B cell (primary cell): ENCODE data around the gene DPP10. TPM values are rescaled to one million over a fixed set of nuclear protein-coding genes. Genes with fewer than 3 reads are reported as not detected.

Experiments
- ATAC-seq: fragments of 200-7000 bp; cut with Tn5 transposase; one replicate; pipeline ENCODE4 v1.10.0; 2021; ENCODE audit warnings: low read depth, mild to moderate bottlenecking, moderate number of reproducible peaks, moderate library complexity
- CTCF ChIA-PET: fragments of 350-600 bp; sonication (Branson Sonifier 250); formaldehyde crosslinking; loops from one replicate; lab custom pipeline; 2021; ENCODE audit warnings: antibody characterized with exemption, inconsistent platforms; lab: Charles Lee
- POLR2A ChIA-PET: fragments of 350-600 bp; sonication (Branson Sonifier 250); formaldehyde crosslinking; loops from one replicate; lab custom pipeline; 2021; ENCODE audit warnings: antibody characterized with exemption; lab: Charles Lee
- DNase-seq: peaks from one replicate; pipeline ENCODE4 v3.0.0; 2013
- H2AFZ ChIP-seq: 2 replicates; pipeline ENCODE4 v1.6.1; 2012; ENCODE audit warnings: mild to moderate bottlenecking, low read depth, low read length; ENCODE audit not compliant: insufficient read depth, poor library complexity, severe bottlenecking
- H3K27ac ChIP-seq, 2 donors: 1 replicate in 1 of 2; 2 replicates in 1 of 2; pipeline ENCODE4 v1.5.1; 2012 to 2013; ENCODE audit warnings: low read length in 2 of 2, mild to moderate bottlenecking in 2 of 2, moderate library complexity in 1 of 2
- H3K27me3 ChIP-seq, 4 experiments: fragments of 200-600 bp in 1 of 4; sonication (generic) in 1 of 4; replicated peaks in 1 of 4; 1 replicate in 2 of 4; 2 replicates in 2 of 4; pipeline versions ENCODE4 v1.6.1 to v1.7.0; 2013 to 2016; ENCODE audit warnings: low read length in 3 of 4, mild to moderate bottlenecking in 2 of 4, mixed read lengths in 1 of 4, moderate library complexity in 1 of 4; ENCODE audit not compliant: insufficient read depth in 4 of 4, control insufficient read depth in 3 of 4; ENCODE audit errors: control extremely low read depth in 1 of 4
- H3K36me3 ChIP-seq, 2 experiments: replicated peaks in 1 of 2; 1 replicate in 1 of 2; 2 replicates in 1 of 2; pipeline versions ENCODE4 v1.6.1 to v1.7.1; 2013; ENCODE audit warnings: low read length in 1 of 2; ENCODE audit not compliant: insufficient read depth in 2 of 2, control insufficient read depth in 1 of 2; ENCODE audit errors: control extremely low read depth in 1 of 2, extremely low read depth in 1 of 2
- H3K4me1 ChIP-seq, 2 donors: fragments of 200-600 bp in 1 of 2; sonication (generic) in 1 of 2; 1 replicate in 1 of 2; 2 replicates in 1 of 2; pipeline versions ENCODE4 v1.5.1 to v1.6.1; 2013 to 2017; ENCODE audit warnings: low read length in 2 of 2; ENCODE audit not compliant: control insufficient read depth in 2 of 2, insufficient read depth in 2 of 2
- H3K4me2 ChIP-seq: replicated peaks from 2 replicates; pipeline ENCODE3; 2012; ENCODE audit warnings: mild to moderate bottlenecking, low read depth, low read length; ENCODE audit not compliant: poor library complexity, severe bottlenecking
- H3K4me3 ChIP-seq, 5 experiments: fragments of 200-600 bp in 1 of 5; sonication (generic) in 1 of 5; 1 replicate in 3 of 5; 2 replicates in 2 of 5; pipeline versions ENCODE4 v1.5.1 to v1.7.0; 2011 to 2016; ENCODE audit warnings: low read length in 4 of 5, mild to moderate bottlenecking in 4 of 5, low read depth in 2 of 5, control low read depth in 1 of 5, moderate library complexity in 1 of 5; ENCODE audit not compliant: insufficient read depth in 1 of 5; ENCODE audit errors: control extremely low read depth in 1 of 5, extremely low read depth in 1 of 5
- H3K79me2 ChIP-seq: fragments of 200-600 bp; sonication (generic); one replicate; pipeline ENCODE4 v1.6.0; 2016; ENCODE audit warnings: low read length; ENCODE audit not compliant: control insufficient read depth, insufficient read depth
- H3K9ac ChIP-seq: fragments of 200-600 bp; sonication (generic); 2 replicates; pipeline ENCODE4 v1.6.1; 2017; ENCODE audit warnings: mild to moderate bottlenecking, low read length, moderate library complexity
- H3K9me3 ChIP-seq, 3 donors: one replicate each; pipeline versions ENCODE4 v1.6.1 to v1.7.1; 2013; ENCODE audit warnings: low read length in 2 of 3; ENCODE audit not compliant: control insufficient read depth in 2 of 3, insufficient read depth in 1 of 3; ENCODE audit errors: control extremely low read depth in 1 of 3
- H4K20me1 ChIP-seq: 2 replicates; pipeline ENCODE4 v1.6.0; 2012; ENCODE audit warnings: mild to moderate bottlenecking, low read length; ENCODE audit not compliant: insufficient read depth, control insufficient read depth, poor library complexity, severe bottlenecking
- H3K27ac Mint-ChIP-seq: one replicate; pipeline ENCODE4 v1.8.0; 2021; ENCODE audit warnings: mixed read lengths
- H3K27me3 Mint-ChIP-seq: one replicate; pipeline ENCODE4 v1.8.0; 2021; ENCODE audit warnings: mixed read lengths
- H3K4me1 Mint-ChIP-seq: one replicate; pipeline ENCODE4 v1.8.0; 2021; ENCODE audit warnings: mixed read lengths
- H3K4me3 Mint-ChIP-seq: one replicate; pipeline ENCODE4 v1.8.0; 2021; ENCODE audit warnings: mixed read lengths
- H3K9me3 Mint-ChIP-seq: one replicate; pipeline ENCODE4 v1.8.0; 2022; ENCODE audit warnings: mixed read lengths; ENCODE audit not compliant: insufficient read depth
- EZH2 ChIP-seq: IDR thresholded peaks from 2 replicates; pipeline ENCODE4 v1.6.1; 2012; ENCODE audit warnings: borderline replicate concordance, low read depth, mild to moderate bottlenecking, moderate library complexity, low read length; ENCODE audit not compliant: insufficient read depth, poor library complexity, severe bottlenecking
- WGBS: methylation state at CpG from one replicate; pipeline ENCODE4 v1.1.5; 2013; ENCODE audit warnings: missing lambda C conversion rate; ENCODE audit not compliant: insufficient coverage; 5-methylcytosine and 5-hydroxymethylcytosine counted together
- intact Hi-C: fragments of 100-400 bp; cut with micrococcal nuclease; formaldehyde crosslinking; loops from one replicate; pipeline ENCODE4 v1.10.0; 2022
- polyA plus RNA-seq: library from polyadenylated mRNA; depleted of rRNA; stranded (reverse); fragments of >200 nt; gene quantifications from 2 replicates; pipeline ENCODE4 v1.2.3, GENCODE V29; 2012
- total RNA-seq, 2 donors: library from RNA; stranded (reverse); fragments of 120-200 nt in 1 of 2; gene quantifications; 1 replicate in 1 of 2; 2 replicates in 1 of 2; pipeline versions ENCODE4 v1.2.3 to v1.2.4, GENCODE V29; 2013 to 2022
- TF ChIP-seq, protein P1 (sequence below): fragments of 200-600 bp; IDR thresholded peaks from one replicate; pipeline ENCODE4 v1.8.0; 2022; ENCODE audit warnings: antibody characterized with exemption, mild to moderate bottlenecking

Gene DPP10
- total and polyA plus RNA-seq, 2 donors (not counting 1 experiment from before 2014, with no cell fraction given), result not detected

DNA sequence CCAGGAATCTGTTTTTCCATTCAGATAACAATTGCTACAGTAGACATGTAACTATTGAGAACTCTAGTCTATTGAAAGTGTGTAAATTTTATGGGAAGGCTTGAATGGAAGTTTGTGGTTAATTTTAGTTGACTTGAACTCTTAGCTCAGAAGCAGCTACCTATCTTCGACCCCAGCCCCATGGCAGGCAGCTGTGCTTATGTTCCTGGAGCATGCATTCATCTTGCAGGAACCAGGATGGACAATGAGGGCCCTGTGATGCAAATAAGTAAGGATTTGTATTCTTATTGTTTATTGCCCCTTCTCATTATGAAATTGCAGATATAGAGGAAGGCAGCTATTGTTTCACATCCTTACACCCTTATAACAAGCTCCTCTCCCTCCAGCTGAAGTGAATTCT, 1252.2 kb downstream of the DPP10 start:
- WGBS, result 80% methylated on average over 1 of the region's 1 CpG
- Histone ChIP-seq H3K9me3 (peaks cover 0 to 4% (median 0%) of the 10 kb centered on the region in 3 donors), H3K4me1 (no peaks in the 10 kb centered on the region), H2AFZ (no peak overlapping the region), H3K4me3 (no peak overlapping the region), H3K27ac (no peak overlapping the region), H3K27me3 (no peaks in the 10 kb centered on the region), H3K9ac (no peak overlapping the region), H3K36me3 (no peaks in the 10 kb centered on the region), H3K79me2 (no peaks in the 10 kb centered on the region), H4K20me1 (no peaks in the 10 kb centered on the region), H3K4me2 (no peak overlapping the region)
- POLR2A ChIA-PET, result no interaction called here
- DNase-seq (no peak), ATAC-seq (no peak)
- intact Hi-C loops, result no loop called here
- H3K4me3 Mint-ChIP-seq, result no peak overlapping the region
- no peaks in the 10 kb centered on the region for H3K27me3 Mint-ChIP-seq
- H3K4me1 Mint-ChIP-seq, result no peaks in the 10 kb centered on the region
- H3K27ac Mint-ChIP-seq, result no peak overlapping the region
- H3K9me3 Mint-ChIP-seq, result peaks cover 3% of the 10 kb centered on the region
- no peak for TF ChIP-seq EZH2
- TF ChIP-seq, protein P1, sequence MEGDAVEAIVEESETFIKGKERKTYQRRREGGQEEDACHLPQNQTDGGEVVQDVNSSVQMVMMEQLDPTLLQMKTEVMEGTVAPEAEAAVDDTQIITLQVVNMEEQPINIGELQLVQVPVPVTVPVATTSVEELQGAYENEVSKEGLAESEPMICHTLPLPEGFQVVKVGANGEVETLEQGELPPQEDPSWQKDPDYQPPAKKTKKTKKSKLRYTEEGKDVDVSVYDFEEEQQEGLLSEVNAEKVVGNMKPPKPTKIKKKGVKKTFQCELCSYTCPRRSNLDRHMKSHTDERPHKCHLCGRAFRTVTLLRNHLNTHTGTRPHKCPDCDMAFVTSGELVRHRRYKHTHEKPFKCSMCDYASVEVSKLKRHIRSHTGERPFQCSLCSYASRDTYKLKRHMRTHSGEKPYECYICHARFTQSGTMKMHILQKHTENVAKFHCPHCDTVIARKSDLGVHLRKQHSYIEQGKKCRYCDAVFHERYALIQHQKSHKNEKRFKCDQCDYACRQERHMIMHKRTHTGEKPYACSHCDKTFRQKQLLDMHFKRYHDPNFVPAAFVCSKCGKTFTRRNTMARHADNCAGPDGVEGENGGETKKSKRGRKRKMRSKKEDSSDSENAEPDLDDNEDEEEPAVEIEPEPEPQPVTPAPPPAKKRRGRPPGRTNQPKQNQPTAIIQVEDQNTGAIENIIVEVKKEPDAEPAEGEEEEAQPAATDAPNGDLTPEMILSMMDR, result no peak
- CTCF ChIA-PET, result no interaction called here

DNA sequence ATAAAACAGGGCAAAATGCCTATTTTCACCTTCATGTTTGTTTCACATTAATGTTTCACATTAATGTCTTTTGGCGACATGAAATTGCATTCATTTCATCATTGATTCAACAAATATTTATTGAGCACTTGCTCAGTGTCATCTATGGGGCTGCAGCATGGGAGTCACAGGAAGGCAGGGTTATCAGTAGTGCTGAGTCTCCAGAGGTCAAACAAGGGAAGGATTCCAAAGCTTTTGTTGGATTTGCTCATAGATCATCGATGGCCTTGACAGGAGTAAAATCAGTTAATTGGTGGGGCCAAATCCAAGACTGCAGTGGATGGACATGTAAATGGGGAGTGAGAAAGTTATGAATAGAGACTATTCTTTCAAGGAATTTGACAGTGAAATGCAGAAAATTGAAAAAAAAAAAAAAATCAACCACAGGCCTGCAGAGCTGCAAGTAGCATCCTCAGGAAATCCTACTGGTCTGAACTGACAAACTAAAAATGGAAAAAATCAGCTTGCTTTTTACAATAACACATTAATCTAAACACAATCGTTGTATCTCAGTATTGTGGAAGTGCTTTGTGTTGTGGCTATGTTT, 1290.8 kb downstream of the DPP10 start:
- Histone ChIP-seq H3K4me3 (no peak overlapping the region), H3K79me2 (no peaks in the 10 kb centered on the region), H3K27ac (no peak overlapping the region), H3K9me3 (no peaks in the 10 kb centered on the region), H3K36me3 (no peaks in the 10 kb centered on the region), H4K20me1 (no peaks in the 10 kb centered on the region), H3K4me2 (no peak overlapping the region), H3K4me1 (no peaks in the 10 kb centered on the region), H2AFZ (no peak overlapping the region), H3K9ac (no peak overlapping the region), H3K27me3 (no peaks in the 10 kb centered on the region)
- DNase-seq (no peak), ATAC-seq (no peak)
- 100% methylated on average over 1 of the region's 3 CpGs for WGBS
- H3K27me3 Mint-ChIP-seq, result no peaks in the 10 kb centered on the region
- CTCF ChIA-PET, result no interaction called here
- no peak overlapping the region for H3K27ac Mint-ChIP-seq
- peaks cover 3% of the 10 kb centered on the region for H3K9me3 Mint-ChIP-seq
- TF ChIP-seq EZH2, result no peak
- TF ChIP-seq, protein P1, result no peak
- no peak overlapping the region for H3K4me3 Mint-ChIP-seq
- intact Hi-C loops, result no loop called here
- H3K4me1 Mint-ChIP-seq, result no peaks in the 10 kb centered on the region
- POLR2A ChIA-PET, result no interaction called here
